ENCODE measurements around the gene IL15RA.

DNA sequence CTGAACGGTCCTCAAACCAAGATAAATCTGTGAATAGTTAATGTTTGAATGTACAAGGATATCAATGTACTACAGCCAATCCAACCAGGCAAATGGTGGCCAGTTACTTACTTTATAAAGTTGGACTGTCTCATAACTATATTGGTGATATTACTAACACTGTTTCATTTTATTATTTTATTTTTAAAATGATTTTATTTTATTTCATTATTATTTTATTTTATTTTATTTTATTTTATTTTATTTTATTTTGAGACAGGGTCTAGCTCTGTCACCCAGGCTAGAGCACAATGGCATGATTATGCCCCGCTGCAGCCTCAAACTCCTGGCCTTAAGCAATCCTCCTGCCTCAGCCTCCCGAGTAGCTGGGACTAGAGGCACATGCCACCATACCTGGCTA, 6.8 kb downstream of the IL15RA start:
- TF ChIP-seq, protein P1, sequence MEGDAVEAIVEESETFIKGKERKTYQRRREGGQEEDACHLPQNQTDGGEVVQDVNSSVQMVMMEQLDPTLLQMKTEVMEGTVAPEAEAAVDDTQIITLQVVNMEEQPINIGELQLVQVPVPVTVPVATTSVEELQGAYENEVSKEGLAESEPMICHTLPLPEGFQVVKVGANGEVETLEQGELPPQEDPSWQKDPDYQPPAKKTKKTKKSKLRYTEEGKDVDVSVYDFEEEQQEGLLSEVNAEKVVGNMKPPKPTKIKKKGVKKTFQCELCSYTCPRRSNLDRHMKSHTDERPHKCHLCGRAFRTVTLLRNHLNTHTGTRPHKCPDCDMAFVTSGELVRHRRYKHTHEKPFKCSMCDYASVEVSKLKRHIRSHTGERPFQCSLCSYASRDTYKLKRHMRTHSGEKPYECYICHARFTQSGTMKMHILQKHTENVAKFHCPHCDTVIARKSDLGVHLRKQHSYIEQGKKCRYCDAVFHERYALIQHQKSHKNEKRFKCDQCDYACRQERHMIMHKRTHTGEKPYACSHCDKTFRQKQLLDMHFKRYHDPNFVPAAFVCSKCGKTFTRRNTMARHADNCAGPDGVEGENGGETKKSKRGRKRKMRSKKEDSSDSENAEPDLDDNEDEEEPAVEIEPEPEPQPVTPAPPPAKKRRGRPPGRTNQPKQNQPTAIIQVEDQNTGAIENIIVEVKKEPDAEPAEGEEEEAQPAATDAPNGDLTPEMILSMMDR (conservative IDR thresholded peaks at IDR 0.05; ENCODE audit: low read depth, low read length): no peak
- TF ChIP-seq EZH2 (IDR thresholded peaks at IDR 0.05; ENCODE audit: low read length, unreplicated experiment) (no peak), EZH2phosphoT487 (IDR thresholded peaks at IDR 0.05; ENCODE audit: borderline replicate concordance, low read length) (no peak)

Data from PC-3 (cell line).